Measurements from ENCODE around the gene IRX4. TPM values are rescaled to one million over a fixed set of nuclear protein-coding genes. Genes with fewer than 3 reads are reported as not detected.

Gene IRX4
- total RNA-seq, 4 donors from 2014 or later, result not detected

DNA sequence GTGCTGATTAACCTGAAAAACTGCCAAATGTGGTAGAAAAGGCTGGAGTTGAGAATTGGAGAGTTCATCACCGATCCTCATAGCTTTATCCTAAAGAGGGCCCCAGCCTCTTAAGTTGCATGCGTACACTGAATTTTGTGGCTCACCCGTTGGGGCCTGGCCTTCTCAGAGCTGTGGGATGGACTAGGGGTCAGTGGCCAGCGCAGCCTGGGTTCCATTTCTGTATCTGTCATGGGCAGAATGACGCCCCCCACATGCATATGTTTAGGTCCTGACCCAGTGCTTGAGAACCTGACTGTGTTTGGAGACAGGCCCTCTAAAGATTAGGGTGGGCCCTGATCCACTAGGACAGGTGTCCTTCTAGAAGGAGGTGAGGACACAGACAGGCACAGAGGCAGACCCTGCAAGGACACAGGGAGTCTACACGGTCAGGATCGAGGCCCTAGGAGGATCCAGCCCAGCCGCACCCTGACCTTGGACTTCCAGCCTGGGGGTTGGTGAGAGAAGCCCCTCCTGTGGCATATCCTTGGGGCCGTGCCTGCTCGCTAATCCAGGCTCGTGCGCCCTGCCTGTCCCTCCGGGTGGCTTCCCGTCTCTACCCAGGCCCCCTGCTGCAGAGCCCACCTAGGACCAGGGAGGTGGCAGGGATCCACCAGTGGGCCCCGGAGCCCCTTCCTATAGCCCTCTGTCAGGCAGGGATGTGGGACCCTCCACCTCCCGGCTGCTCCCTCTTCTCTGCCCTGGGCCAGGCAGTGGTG lies 49.3 kb downstream of the IRX4 start:
- WGBS, 2 donors, result 83 to 88% methylated on average over 12 to 16 of the region's 16 CpGs
- Histone ChIP-seq H3K36me3 (peaks cover 0 to 17% (median 0%) of the 10 kb centered on the region in 3 donors), H3K27me3 (peaks cover 0 to 22% of the 10 kb centered on the region in 2 donors), H3K27ac (no peak overlapping the region), H3K4me3 (no peak overlapping the region), H3K4me1 (no peaks in the 10 kb centered on the region), H3K9me3 (peaks cover 0 to under 1% (median 0%) of the 10 kb centered on the region in 4 donors)
- TF ChIP-seq, protein P1, sequence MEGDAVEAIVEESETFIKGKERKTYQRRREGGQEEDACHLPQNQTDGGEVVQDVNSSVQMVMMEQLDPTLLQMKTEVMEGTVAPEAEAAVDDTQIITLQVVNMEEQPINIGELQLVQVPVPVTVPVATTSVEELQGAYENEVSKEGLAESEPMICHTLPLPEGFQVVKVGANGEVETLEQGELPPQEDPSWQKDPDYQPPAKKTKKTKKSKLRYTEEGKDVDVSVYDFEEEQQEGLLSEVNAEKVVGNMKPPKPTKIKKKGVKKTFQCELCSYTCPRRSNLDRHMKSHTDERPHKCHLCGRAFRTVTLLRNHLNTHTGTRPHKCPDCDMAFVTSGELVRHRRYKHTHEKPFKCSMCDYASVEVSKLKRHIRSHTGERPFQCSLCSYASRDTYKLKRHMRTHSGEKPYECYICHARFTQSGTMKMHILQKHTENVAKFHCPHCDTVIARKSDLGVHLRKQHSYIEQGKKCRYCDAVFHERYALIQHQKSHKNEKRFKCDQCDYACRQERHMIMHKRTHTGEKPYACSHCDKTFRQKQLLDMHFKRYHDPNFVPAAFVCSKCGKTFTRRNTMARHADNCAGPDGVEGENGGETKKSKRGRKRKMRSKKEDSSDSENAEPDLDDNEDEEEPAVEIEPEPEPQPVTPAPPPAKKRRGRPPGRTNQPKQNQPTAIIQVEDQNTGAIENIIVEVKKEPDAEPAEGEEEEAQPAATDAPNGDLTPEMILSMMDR (IDR thresholded peaks at IDR 0.05), result no peak
- TF ChIP-seq POLR2A (IDR thresholded peaks at IDR 0.05), result no peak
- no peak for TF ChIP-seq EP300 (IDR thresholded peaks at IDR 0.05)
- no peak for DNase-seq (ENCODE audit: low spot score in 2 of 2)

DNA sequence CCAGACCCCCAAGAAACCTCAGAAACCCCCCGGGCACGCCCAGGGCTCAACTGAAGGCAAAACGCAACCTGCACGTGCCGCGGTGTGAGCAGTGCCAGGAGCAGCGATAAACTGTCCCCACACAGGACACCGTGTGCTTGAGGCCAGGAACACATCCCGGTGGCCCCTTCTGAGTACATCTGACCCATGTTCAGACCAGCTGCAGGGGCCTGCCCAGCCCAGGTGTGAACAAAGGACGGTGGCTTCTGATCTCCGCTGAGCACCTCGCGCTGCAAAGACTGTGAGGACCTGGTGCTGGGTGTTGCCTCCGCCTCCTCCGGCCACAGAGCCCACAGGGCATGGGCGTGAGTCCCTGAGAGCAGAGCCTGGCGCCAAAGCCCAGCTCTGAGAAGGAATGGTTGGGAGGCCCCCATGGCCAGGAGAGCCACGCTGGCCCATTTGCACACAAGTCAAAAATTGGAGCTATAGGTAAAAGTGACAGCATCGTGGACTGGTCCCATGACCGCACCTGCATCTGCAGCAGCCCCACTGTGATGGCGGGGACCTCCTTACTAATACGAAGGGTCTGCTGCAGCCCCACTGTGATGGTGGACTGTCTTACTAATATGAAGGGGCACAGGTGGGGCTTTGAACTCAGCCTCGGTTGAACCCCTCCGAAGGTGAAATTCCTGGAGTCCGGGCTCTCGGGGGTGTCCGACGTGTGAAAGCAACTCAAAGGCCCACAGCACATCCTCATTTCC lies 50.0 kb downstream of the IRX4 start:
- Histone ChIP-seq H3K4me3 (no peak overlapping the region), H3K4me1 (no peaks in the 10 kb centered on the region), H3K36me3 (peaks cover 0 to 22% (median 0%) of the 10 kb centered on the region in 3 donors), H3K9me3 (peaks cover 0 to 5% (median 0%) of the 10 kb centered on the region in 4 donors), H3K27ac (no peak overlapping the region), H3K27me3 (peaks cover 0 to 18% of the 10 kb centered on the region in 2 donors)
- TF ChIP-seq POLR2A (IDR thresholded peaks at IDR 0.05), result no peak
- TF ChIP-seq EP300 (IDR thresholded peaks at IDR 0.05), result no peak
- WGBS, 2 donors, result 72 to 77% methylated on average over 25 to 27 of the region's 28 CpGs
- DNase-seq (ENCODE audit: low spot score in 2 of 2), result no peak

DNA sequence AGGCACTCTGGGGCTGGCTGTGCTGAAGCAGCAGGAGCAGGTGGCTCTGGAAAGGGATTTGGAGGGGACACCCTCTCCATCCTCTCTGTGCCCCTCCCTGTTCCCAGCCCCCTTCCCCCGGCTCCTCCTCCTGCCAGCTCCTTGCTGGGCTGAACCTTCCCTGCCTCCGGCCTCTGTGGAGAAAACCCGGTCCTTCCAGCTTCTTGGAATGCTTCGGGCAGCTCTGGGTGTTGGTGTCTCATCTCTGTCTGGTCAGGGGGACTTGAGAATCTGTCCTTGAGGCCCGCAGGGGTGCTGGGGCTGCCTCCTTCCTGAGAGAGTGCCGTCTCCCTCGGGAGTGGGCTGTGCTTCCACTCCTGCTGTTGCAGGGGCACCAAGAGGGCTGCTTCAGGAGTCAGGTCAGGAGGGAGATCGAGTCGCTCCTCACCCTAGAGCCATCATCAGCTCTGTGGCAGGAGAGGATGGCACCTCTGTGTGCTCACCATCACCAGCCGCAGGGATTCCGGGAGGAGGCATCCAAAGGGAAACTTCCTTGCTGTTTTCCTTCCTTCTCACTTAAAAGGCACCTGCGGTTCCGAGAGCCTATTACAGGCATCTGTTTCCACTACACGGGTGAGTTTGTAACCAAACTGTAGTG lies 50.9 kb downstream of the IRX4 start:
- no peaks in the 10 kb centered on the region for H3K4me1 ChIP-seq
- H3K27me3 ChIP-seq, result peaks cover 0 to 15% of the 10 kb centered on the region in 2 donors
- 33 to 34% methylated on average over 6 to 14 of the region's 14 CpGs for WGBS, 2 donors
- peaks cover 0 to 27% (median 0%) of the 10 kb centered on the region in 3 donors for H3K36me3 ChIP-seq
- no peak overlapping the region for H3K27ac ChIP-seq
- H3K4me3 ChIP-seq, result no peak overlapping the region
- no peak for TF ChIP-seq POLR2A (IDR thresholded peaks at IDR 0.05)
- no peak for TF ChIP-seq EP300 (IDR thresholded peaks at IDR 0.05)
- TF ChIP-seq, protein P1 (IDR thresholded peaks at IDR 0.05), result no peak
- peaks cover 0 to 5% (median 0%) of the 10 kb centered on the region in 4 donors for H3K9me3 ChIP-seq
- DNase-seq (ENCODE audit: low spot score in 2 of 2), result no peak

DNA sequence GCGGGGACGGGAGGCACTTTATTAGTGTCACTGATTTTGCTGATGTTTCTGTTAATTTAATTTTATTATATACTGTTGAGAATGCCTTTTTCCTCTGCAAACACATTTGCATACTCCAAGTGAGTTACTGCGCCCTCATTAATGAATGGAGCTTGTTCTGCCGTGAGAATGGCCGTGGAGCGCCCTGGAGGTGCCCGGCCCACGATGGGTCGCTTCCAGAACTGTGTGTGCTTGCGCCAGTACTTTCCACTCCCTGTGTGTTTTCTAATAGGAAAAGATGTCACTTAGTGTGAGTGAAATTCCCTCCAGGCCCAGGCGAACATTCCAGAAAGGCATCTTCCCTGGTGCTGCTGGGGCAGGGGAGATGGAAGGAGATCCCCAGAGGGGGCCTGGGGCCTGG lies 51.5 kb downstream of the IRX4 start:
- Histone ChIP-seq H3K36me3 (peaks cover 0 to 33% (median 0%) of the 10 kb centered on the region in 3 donors), H3K9me3 (peaks cover 0 to 5% (median 0%) of the 10 kb centered on the region in 4 donors), H3K4me3 (no peak overlapping the region), H3K4me1 (no peaks in the 10 kb centered on the region), H3K27ac (no peak overlapping the region), H3K27me3 (peaks cover 0 to 9% of the 10 kb centered on the region in 2 donors)
- 78 to 79% methylated on average over 11 of the region's 11 CpGs for WGBS, 2 donors
- TF ChIP-seq POLR2A (IDR thresholded peaks at IDR 0.05) (no peak), EP300 (IDR thresholded peaks at IDR 0.05) (no peak)
- TF ChIP-seq, protein P1 (IDR thresholded peaks at IDR 0.05), result no peak
- no peak for DNase-seq (ENCODE audit: low spot score in 2 of 2)

DNA sequence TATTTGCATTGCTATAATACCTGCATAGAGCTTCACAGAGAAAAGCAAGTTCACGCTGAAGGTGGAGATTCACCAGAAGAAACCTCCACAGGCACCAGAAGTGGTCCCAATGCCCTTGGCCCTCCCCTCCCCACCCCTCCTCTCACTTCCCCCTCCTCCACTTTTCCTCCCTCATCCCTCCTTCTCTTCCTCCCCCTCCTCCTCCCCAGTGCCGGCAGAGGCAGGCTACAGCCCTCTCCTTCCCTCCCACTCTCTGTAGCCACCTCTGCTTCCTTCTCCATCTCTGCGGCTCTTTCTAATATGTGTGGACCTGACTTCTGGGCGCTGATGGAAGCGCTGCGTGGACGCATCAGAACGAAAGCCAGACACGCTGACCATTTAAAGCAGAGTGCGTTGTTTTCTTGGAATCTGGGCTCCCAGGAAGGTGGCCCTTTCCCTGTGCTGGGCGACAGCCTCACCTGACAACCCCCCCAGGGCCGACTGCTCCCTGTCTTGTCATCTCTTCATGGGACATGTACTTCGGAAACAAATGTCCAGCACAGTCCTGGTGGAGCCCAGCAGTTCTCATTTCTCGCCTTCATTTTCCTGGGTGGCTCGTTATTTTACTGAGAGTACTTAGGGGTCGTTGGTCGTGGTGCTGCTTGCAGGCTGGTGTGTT lies 52.0 kb downstream of the IRX4 start:
- no peak overlapping the region for H3K27ac ChIP-seq
- 70 to 80% methylated on average over 17 of the region's 17 CpGs for WGBS, 2 donors
- DNase-seq (ENCODE audit: low spot score in 2 of 2), result no peak
- H3K4me3 ChIP-seq, result no peak overlapping the region
- peaks cover 0 to 38% (median 0%) of the 10 kb centered on the region in 3 donors for H3K36me3 ChIP-seq
- TF ChIP-seq POLR2A (IDR thresholded peaks at IDR 0.05) (no peak), EP300 (IDR thresholded peaks at IDR 0.05) (no peak)
- TF ChIP-seq, protein P1 (IDR thresholded peaks at IDR 0.05), result no peak
- peaks cover 0 to 8% of the 10 kb centered on the region in 2 donors for H3K27me3 ChIP-seq
- H3K9me3 ChIP-seq, result peaks cover 0 to 5% (median 0%) of the 10 kb centered on the region in 4 donors
- H3K4me1 ChIP-seq, result no peaks in the 10 kb centered on the region

Data from tibial nerve (tissue), 4 donors.